ENCODE measurements around the gene SRSF1.
A peak's percentile ranks its signal among the peaks of the same experiment; 100 is the strongest.

The SRSF1 gene

GRCh38 chr17:58019039-58019438 is 12.0 kb upstream of the SRSF1 start:
- no peak for DNase-seq (ENCODE audit: low read depth, low spot score)

GRCh38 chr17:58010067-58010799 is 3.2 kb upstream of the SRSF1 start:
- DNase-seq (ENCODE audit: low read depth, low spot score), result no peak

- peak; percentile 52 for DNase-seq (ENCODE audit: low read depth, low spot score)
Observed at GRCh38 chr17:58007781-58008706, 998 bp upstream of the SRSF1 start.

- DNase-seq (ENCODE audit: low read depth, low spot score), result peak; percentile 78
Observed at GRCh38 chr17:58006560-58006923, 504 bp downstream of the SRSF1 start.

- DNase-seq (ENCODE audit: low read depth, low spot score), result no peak
Observed at GRCh38 chr17:58005728-58006559, 1.1 kb downstream of the SRSF1 start.

GRCh38 chr17:58005031-58005727 is 1.9 kb downstream of the SRSF1 start:
- DNase-seq (ENCODE audit: low read depth, low spot score), result no peak

GRCh38 chr17:58004060-58004459 is 3.0 kb downstream of the SRSF1 start:
- no peak for DNase-seq (ENCODE audit: low read depth, low spot score)

GRCh38 chr17:58002973-58003372 is 4.1 kb downstream of the SRSF1 start:
- no peak for DNase-seq (ENCODE audit: low read depth, low spot score)

- no peak for DNase-seq (ENCODE audit: low read depth, low spot score)
Observed at GRCh38 chr17:58002154-58002948, 4.7 kb downstream of the SRSF1 start.

- DNase-seq (ENCODE audit: low read depth, low spot score), result no peak
Observed at GRCh38 chr17:58001461-58002124, 5.5 kb downstream of the SRSF1 start.

- DNase-seq (ENCODE audit: low read depth, low spot score), result no peak
Observed at GRCh38 chr17:57999496-58000017, 7.5 kb downstream of the SRSF1 start.

GRCh38 chr17:57999010-57999495 is 8.0 kb downstream of the SRSF1 start:
- no peak for DNase-seq (ENCODE audit: low read depth, low spot score)

GRCh38 chr17:57997085-57997809 is 9.8 kb downstream of the SRSF1 start:
- DNase-seq (ENCODE audit: low read depth, low spot score), result no peak

- DNase-seq (ENCODE audit: low read depth, low spot score), result peak; percentile 83
Observed at GRCh38 chr17:57995076-57995956, 11.7 kb downstream of the SRSF1 start.

GRCh38 chr17:57994436-57994835 is 12.6 kb downstream of the SRSF1 start:
- no peak for DNase-seq (ENCODE audit: low read depth, low spot score)

GRCh38 chr17:57993471-57994365 is 13.3 kb downstream of the SRSF1 start:
- DNase-seq (ENCODE audit: low read depth, low spot score), result peak; percentile 83

- DNase-seq (ENCODE audit: low read depth, low spot score), result no peak
Observed at GRCh38 chr17:57991537-57991936, 15.5 kb downstream of the SRSF1 start.
